Ectodermal cell (in vitro differentiated cells): ENCODE data around the gene TNFRSF14.
"Not testable (repeated sequence)": the region's sequence is repeated elsewhere in the genome, so short reads cannot be mapped to it uniquely, and the experiment has no call there.

ENCODE experiments used
- H3K27ac ChIP-seq: 2 replicates; pipeline ENCODE4 v1.7.0; 2013; ENCODE audit warnings: mild to moderate bottlenecking, low read depth, low read length; ENCODE audit not compliant: insufficient read depth, poor library complexity, severe bottlenecking
- H3K27me3 ChIP-seq: 2 replicates; pipeline ENCODE4 v1.7.0; 2013; ENCODE audit warnings: mild to moderate bottlenecking, low read length; ENCODE audit not compliant: insufficient read depth, control insufficient read depth, poor library complexity, severe bottlenecking
- H3K36me3 ChIP-seq: one replicate; pipeline ENCODE4 v1.7.0; 2013; ENCODE audit warnings: low read length; ENCODE audit not compliant: control insufficient read depth, insufficient read depth
- H3K4me1 ChIP-seq: one replicate; pipeline ENCODE4 v1.7.0; 2013; ENCODE audit warnings: low read length; ENCODE audit not compliant: control insufficient read depth, insufficient read depth
- H3K4me3 ChIP-seq: 2 replicates; pipeline ENCODE4 v1.7.0; 2013; ENCODE audit warnings: low read depth, low read length, control low read depth; ENCODE audit not compliant: insufficient read depth
- H3K9me3 ChIP-seq: 2 replicates; pipeline ENCODE4 v1.7.0; 2013; ENCODE audit warnings: mild to moderate bottlenecking, low read length, moderate library complexity; ENCODE audit not compliant: control insufficient read depth
- WGBS, 2 experiments: methylation state at CpG; one replicate each; pipeline ENCODE4 v1.1.7; 2013; ENCODE audit warnings: missing lambda C conversion rate in 2 of 2; 5-methylcytosine and 5-hydroxymethylcytosine counted together

Gene TNFRSF14

DNA sequence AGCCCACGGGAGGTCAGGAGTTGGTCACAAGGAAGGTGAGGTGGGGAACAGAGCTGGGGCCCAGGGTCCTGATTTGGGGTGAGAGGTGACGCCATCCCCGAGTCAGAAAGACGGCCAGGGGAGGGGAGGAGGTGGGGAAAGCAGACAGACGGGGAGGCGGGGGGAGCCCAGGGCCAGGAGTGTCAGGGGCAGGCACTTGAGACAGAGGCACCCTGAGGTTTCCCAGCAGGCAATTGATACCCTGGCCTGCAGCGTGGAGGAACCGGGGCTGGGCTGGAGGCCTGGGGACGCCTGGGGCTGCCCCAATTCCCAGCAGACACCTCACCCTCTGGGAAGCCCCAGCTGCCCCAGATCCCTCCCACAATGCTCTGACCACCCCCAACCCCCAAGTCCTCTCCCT, 3.1 kb upstream of the TNFRSF14 start:
- H3K4me3 ChIP-seq, H3K27ac ChIP-seq, H3K27me3 ChIP-seq, H3K9me3 ChIP-seq, H3K36me3 ChIP-seq: not testable (repeated sequence)
- WGBS, 2 experiments = 68 to 74% methylated on average over 7 of the region's 9 CpGs
- peaks cover 18% of the 10 kb centered on the region for H3K4me1 ChIP-seq

DNA sequence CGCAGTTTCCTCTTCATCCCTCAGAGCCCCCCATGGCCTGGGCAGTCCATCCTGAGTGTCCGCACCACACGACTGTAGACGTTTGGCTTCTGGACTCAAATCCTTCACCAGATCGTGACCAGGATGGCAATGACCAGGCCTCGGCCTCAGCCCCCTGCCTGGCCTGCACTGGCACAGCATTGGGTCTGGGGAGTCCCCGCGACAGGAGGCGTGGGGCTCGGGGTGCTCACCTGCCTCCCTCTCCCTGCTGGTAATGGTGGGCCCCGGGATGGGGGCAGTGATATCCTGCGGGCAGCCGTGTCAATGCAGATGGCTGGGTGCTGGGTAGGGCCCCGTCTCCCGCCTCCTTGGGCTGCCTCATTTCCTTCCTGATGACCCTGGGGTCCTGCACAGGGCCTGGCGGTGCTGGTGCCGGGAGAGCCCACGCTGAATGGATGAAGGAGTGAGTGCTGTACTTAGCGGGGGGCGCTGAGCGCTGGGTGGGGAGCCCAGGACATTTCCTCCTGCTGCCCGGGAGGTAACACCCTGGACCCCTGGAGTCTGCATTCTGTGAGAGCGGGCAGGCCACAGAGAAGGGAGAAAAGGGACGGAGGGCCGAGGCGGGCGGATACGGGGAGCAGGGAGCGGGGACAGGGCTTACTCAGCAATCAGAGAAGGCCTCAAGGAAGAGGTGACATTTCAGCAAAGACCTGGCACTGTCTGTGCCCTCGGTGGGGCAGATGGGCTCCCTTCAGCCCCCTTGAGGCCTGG, 2.1 kb upstream of the TNFRSF14 start:
- H3K27me3 ChIP-seq = no peaks in the 10 kb centered on the region
- H3K9me3 ChIP-seq = no peaks in the 10 kb centered on the region
- H3K27ac ChIP-seq = no peak overlapping the region
- H3K4me1 ChIP-seq = peaks cover 9% of the 10 kb centered on the region
- no peak overlapping the region for H3K4me3 ChIP-seq
- H3K36me3 ChIP-seq = no peaks in the 10 kb centered on the region
- 93 to 94% methylated on average over 30 of the region's 30 CpGs for WGBS, 2 experiments

DNA sequence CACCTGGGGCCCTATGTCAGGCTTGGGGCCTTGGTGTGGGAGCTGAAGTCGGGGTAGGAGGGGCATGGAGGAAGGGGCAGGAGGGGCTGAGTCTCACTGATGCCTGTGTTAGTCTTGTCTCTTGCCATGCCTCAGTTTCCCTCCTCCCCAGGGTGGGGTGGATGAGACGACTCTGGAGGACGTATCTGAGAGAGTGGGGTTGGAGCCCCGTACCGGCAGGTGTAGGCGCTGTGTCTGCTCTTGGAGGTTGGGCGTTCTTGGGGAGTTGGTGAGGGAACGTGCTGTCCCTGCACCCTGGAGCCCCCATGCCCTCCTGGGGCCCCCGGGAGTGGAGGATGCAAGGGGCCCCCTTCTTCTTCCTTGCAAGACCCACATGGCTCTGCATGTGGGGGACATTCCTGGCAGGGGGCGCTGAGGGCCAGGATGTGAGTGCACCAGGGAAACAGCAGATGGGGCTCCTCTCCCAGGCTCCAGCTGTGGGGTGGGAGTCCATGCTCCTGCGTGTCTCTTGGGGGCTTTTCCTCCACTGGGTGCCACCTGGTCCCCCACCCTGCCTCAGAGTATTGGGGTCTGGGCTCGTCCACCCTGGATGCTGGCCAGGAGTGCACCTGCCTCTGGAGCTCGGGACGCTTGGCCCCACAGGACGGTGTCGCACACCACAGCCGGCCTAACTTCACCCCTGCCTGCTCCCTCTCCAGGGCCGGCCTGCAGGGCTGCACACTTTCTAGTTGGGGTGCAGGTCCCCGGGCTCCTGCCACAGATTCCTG, 1.4 kb upstream of the TNFRSF14 start:
- Histone ChIP-seq H3K9me3 (no peaks in the 10 kb centered on the region), H3K36me3 (no peaks in the 10 kb centered on the region), H3K27me3 (no peaks in the 10 kb centered on the region), H3K4me3 (no peak overlapping the region), H3K27ac (no peak overlapping the region), H3K4me1 (peaks cover 6% of the 10 kb centered on the region)
- 86 to 87% methylated on average over 19 of the region's 19 CpGs for WGBS, 2 experiments

DNA sequence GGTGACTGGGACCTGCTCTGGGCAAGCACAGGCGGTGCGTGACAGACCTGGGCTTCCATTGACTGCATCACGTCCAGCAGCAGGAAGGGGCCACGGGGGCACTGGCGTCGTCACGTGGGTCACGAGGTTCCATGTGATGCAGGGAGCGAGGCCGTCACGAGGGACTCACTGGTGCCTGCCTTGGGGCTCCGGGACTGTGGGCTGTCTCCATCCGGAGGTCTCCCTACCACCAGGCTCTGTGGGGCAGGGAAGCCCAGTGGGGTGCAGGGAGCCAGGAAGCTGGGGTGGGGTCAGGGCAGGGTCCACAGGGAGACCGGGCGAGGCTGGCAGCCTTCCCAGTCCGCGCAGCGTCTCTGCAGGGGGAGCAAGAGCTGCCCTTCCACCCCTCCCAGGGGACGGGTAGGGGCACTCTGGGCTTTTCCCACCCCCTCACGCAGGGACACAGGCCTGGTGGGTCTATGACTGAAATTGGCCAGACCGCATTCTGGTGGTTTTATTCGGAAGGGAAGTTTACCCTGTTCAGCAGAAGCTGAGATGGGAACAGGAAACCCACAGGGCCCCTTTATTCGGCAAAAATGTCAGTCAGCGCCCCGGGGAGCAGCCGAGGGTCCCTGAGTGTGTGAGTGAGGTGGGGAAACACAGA, 416 bp upstream of the TNFRSF14 start:
- WGBS, 2 experiments = 85 to 86% methylated on average over 26 of the region's 26 CpGs
- Histone ChIP-seq H3K27ac (no peak overlapping the region), H3K36me3 (no peaks in the 10 kb centered on the region), H3K9me3 (no peaks in the 10 kb centered on the region), H3K4me3 (no peak overlapping the region), H3K27me3 (no peaks in the 10 kb centered on the region), H3K4me1 (peaks cover 6% of the 10 kb centered on the region)

DNA sequence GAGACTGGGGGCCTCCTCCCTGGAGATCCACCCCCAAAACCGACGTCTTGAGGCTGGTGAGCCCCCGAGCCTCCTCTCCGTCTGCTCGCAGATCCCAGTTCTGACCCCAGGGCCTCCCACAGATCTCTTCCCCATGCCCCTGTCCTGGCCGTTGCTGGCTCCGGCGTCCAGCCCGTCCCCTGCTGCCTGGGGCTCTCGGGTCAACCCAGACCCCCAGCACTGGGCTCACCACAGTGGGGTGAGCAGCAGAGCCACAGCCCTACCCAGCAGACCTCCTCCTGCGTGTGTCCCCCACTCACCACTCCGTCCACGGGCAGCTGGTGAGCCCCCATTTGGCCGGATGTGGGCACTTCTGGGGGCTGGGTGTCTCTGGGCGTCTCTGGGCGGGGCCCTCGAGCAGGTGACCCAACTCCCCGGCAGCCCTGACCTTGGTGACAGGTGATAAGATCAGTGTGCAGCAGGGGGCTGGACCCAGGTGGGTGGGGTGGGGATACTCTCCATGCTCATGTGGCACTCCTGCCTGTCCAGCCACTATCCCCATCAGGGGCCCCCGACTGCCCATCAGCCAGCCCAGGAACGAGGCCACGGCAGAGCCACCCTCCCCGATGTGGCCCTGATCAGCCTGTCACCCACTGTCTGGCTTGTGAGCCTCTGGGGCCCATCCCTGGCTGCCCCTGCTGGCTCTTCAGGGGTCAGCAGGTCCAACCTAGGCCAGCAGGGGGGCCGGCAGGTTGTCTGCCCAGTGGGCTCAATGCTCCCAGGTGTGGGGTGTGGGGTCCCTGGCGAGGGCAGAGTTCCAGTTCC, 709 bp downstream of the TNFRSF14 start:
- no peak overlapping the region for H3K27ac ChIP-seq
- 84 to 87% methylated on average over 24 of the region's 24 CpGs for WGBS, 2 experiments

DNA sequence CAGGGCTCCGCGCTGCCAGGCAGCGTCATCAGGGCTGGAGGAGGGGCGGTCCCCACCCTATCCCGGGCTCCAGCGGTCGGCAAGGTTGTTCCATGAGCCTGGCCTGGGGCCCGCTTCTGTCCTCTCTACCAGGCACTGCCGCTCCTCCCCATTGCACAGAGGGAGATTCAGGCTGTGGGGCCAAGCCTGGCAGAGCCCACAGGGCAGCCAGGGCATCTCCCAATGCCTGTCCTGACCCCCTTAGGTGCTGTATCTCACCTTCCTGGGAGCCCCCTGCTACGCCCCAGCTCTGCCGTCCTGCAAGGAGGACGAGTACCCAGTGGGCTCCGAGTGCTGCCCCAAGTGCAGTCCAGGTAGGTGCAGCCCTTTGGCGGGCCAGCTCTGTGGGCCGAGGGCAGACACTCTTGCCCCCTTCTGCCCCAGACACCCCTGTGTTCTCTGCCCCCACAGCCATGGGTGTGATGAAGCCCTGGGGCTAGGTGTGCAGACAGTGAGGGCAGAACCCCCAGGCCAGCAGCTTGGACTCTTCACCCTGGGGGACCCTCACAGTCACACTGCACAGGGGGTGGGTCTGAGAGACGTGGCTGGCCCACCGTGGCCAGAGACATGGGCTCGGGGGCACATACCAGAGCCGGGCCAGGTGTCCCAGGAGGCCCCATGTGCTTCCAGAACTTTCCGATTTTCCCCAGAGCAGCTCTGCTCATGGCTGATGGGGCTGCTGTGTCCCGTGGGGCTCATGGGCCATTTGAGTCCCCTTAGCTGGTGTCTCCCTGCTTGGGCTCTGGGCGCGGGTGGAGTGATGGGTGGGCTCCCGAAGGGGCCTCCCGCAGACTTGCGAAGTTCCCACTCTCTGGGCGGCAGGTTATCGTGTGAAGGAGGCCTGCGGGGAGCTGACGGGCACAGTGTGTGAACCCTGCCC, 1.6 kb downstream of the TNFRSF14 start:
- Histone ChIP-seq H3K36me3 (no peaks in the 10 kb centered on the region), H3K4me3 (no peak overlapping the region), H3K9me3 (no peaks in the 10 kb centered on the region), H3K27me3 (no peaks in the 10 kb centered on the region), H3K4me1 (peaks cover 6% of the 10 kb centered on the region), H3K27ac (no peak overlapping the region)
- 91 to 94% methylated on average over 30 of the region's 30 CpGs for WGBS, 2 experiments

More for the DNA sequence above, 709 bp downstream of the TNFRSF14 start:
- H3K27me3 ChIP-seq = no peaks in the 10 kb centered on the region
- H3K36me3 ChIP-seq = no peaks in the 10 kb centered on the region
- no peak overlapping the region for H3K4me3 ChIP-seq
- H3K4me1 ChIP-seq = peaks cover 6% of the 10 kb centered on the region
- no peaks in the 10 kb centered on the region for H3K9me3 ChIP-seq

DNA sequence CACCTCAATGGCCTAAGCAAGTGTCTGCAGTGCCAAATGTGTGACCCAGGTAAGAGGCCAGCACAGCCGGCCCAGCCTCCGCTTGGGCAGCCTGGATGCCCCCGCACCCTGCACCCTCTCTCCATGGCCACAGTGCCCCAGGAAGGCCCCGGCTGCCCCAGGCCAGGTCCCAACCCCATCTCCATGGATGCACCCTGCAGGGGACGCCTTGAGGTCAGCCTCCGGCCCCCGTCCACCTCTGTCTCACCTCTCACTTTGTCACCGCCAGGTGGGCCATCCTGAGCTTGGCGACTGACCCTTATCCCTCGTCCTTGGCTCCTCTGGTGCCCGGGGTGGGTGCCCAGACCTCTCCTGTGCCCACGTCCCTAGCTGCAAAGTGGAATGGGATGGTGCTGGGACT, 2.2 kb downstream of the TNFRSF14 start:
- 93% methylated on average over 12 of the region's 12 CpGs for WGBS, 2 experiments
- H3K36me3 ChIP-seq = no peaks in the 10 kb centered on the region
- no peaks in the 10 kb centered on the region for H3K27me3 ChIP-seq
- H3K4me1 ChIP-seq = peaks cover 11% of the 10 kb centered on the region
- no peaks in the 10 kb centered on the region for H3K9me3 ChIP-seq
- H3K27ac ChIP-seq = no peak overlapping the region
- H3K4me3 ChIP-seq = no peak overlapping the region

DNA sequence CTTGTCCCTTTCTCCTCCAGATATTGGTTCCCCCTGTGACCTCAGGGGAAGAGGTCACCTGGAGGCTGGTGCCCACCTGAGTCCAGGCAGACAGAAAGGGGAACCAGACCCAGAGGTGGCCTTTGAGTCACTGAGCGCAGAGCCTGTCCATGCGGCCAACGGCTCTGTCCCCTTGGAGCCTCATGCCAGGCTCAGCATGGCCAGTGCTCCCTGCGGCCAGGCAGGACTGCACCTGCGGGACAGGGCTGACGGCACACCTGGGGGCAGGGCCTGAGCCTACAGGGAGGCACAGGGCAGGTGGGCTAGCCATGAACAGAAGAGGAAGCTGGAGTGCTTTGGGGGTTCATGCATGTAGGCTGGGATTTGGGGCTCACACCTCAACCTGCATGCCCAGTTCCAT, 2.7 kb downstream of the TNFRSF14 start:
- H3K4me1 ChIP-seq = peaks cover 11% of the 10 kb centered on the region
- no peak overlapping the region for H3K27ac ChIP-seq
- H3K9me3 ChIP-seq = no peaks in the 10 kb centered on the region
- H3K4me3 ChIP-seq = no peak overlapping the region
- no peaks in the 10 kb centered on the region for H3K27me3 ChIP-seq
- no peaks in the 10 kb centered on the region for H3K36me3 ChIP-seq
- WGBS, 2 experiments = 93 to 96% methylated on average over 6 of the region's 6 CpGs

DNA sequence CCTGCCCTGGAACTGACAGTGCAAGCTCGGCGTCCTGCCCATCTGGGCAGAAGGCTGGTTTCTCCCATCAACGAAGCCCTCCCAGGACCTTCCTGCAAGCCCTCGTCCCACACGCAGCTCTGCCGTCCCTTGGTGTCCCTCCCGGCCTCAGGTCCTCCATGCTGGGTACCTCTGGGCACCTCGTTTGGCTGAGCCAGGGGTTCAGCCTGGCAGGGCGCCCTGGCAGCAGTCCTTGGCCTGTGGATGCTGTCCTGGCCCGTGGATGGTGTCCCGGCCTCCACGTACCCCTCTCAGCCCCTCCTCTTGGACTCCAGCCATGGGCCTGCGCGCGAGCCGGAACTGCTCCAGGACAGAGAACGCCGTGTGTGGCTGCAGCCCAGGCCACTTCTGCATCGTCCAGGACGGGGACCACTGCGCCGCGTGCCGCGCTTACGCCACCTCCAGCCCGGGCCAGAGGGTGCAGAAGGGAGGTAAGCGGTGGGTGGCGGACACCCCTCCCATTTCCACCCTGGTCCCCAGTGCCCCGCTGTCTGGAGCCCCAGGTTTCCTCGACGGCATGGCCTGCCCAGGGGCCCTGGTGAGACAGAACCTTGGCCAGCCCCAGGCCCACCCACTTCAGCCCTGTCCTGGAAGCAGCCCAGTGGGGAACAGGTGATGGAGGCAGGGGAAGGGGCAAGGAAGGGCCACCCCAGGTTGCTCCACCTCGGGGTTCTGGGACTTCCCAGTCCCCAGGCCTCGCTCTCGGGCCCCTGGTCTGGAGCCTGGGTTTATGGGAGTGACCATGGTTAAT, 3.5 kb downstream of the TNFRSF14 start:
- no peaks in the 10 kb centered on the region for H3K27me3 ChIP-seq
- WGBS, 2 experiments = 92 to 93% methylated on average over 35 of the region's 35 CpGs
- no peaks in the 10 kb centered on the region for H3K9me3 ChIP-seq
- H3K4me1 ChIP-seq = peaks cover 11% of the 10 kb centered on the region
- no peak overlapping the region for H3K27ac ChIP-seq
- no peaks in the 10 kb centered on the region for H3K36me3 ChIP-seq
- no peak overlapping the region for H3K4me3 ChIP-seq
